Neuronal stem cell (in vitro differentiated cells): ENCODE results near the gene ZNF70.
A peak's percentile ranks its signal among the peaks of the same experiment; 100 is the strongest.

Experiments
- DNase-seq: peaks from one replicate; pipeline ENCODE4 v3.0.0-alpha.2; 2013; ENCODE audit warnings: low spot score
- H2AFZ ChIP-seq: one replicate; pipeline ENCODE4 v1.6.1; 2013; ENCODE audit warnings: mild to moderate bottlenecking, low read length, inconsistent platforms
- H2AK5ac ChIP-seq: 2 replicates; pipeline ENCODE4 v1.6.1; 2013; ENCODE audit warnings: low read depth, mild to moderate bottlenecking, inconsistent platforms, low read length, moderate library complexity, mixed read lengths
- H2BK120ac ChIP-seq: 2 replicates; pipeline ENCODE4 v1.6.1; 2013; ENCODE audit warnings: low read depth, mild to moderate bottlenecking, inconsistent platforms, low read length, moderate library complexity, mixed read lengths
- H2BK12ac ChIP-seq: one replicate; pipeline ENCODE4 v1.6.1; 2013; ENCODE audit warnings: low read length, inconsistent platforms
- H2BK15ac ChIP-seq: 2 replicates; pipeline ENCODE4 v1.6.1; 2013; ENCODE audit warnings: mild to moderate bottlenecking, low read length, inconsistent platforms, mixed read lengths
- H2BK5ac ChIP-seq: one replicate; pipeline ENCODE4 v1.6.1; 2013; ENCODE audit warnings: inconsistent platforms, mild to moderate bottlenecking, low read length, moderate library complexity
- H3K14ac ChIP-seq: one replicate; pipeline ENCODE4 v1.6.1; 2013; ENCODE audit warnings: low read length, inconsistent platforms
- H3K18ac ChIP-seq: 2 replicates; pipeline ENCODE4 v1.6.1; 2013; ENCODE audit warnings: low read length, inconsistent platforms
- H3K23ac ChIP-seq: 2 replicates; pipeline ENCODE4 v1.6.1; 2013; ENCODE audit warnings: low read depth, mild to moderate bottlenecking, mixed read lengths, low read length, inconsistent platforms; ENCODE audit not compliant: poor library complexity
- H3K27ac ChIP-seq: replicated peaks from 3 replicates; pipeline ENCODE4 v1.5.1; 2013; ENCODE audit warnings: low read length, inconsistent platforms
- H3K27me3 ChIP-seq, 3 experiments: 2 replicates each; pipeline ENCODE4 v1.6.1; 2013; ENCODE audit warnings: low read length in 3 of 3, mild to moderate bottlenecking in 2 of 3, inconsistent platforms in 1 of 3, low read depth in 1 of 3, mixed read lengths in 1 of 3, moderate library complexity in 1 of 3; ENCODE audit not compliant: control insufficient read depth in 3 of 3, insufficient read depth in 3 of 3
- H3K36me3 ChIP-seq, 2 donors: replicated peaks in 1 of 2; 2 replicates each; pipeline ENCODE4 v1.6.1; 2013; ENCODE audit warnings: low read length in 2 of 2; ENCODE audit not compliant: control insufficient read depth in 2 of 2, insufficient read depth in 2 of 2
- H3K4ac ChIP-seq: 2 replicates; pipeline ENCODE4 v1.6.1; 2013; ENCODE audit warnings: inconsistent platforms, mild to moderate bottlenecking, low read length, moderate library complexity
- H3K4me1 ChIP-seq, 2 donors: 1 replicate in 1 of 2; 2 replicates in 1 of 2; pipeline ENCODE4 v1.6.1; 2013; ENCODE audit warnings: low read length in 2 of 2, low read depth in 1 of 2; ENCODE audit not compliant: control insufficient read depth in 2 of 2, insufficient read depth in 1 of 2
- H3K4me2 ChIP-seq: one replicate; pipeline ENCODE4 v1.6.1; 2013; ENCODE audit warnings: mild to moderate bottlenecking, low read length, inconsistent platforms; ENCODE audit not compliant: insufficient read depth, poor library complexity, severe bottlenecking
- H3K4me3 ChIP-seq, 2 donors: 2 replicates each; pipeline ENCODE4 v1.5.1; 2013; ENCODE audit warnings: low read length in 2 of 2, mild to moderate bottlenecking in 2 of 2, inconsistent platforms in 1 of 2, moderate library complexity in 1 of 2
- H3K79me1 ChIP-seq: one replicate; pipeline ENCODE4 v1.6.1; 2013; ENCODE audit warnings: low read depth, mild to moderate bottlenecking, inconsistent platforms, low read length, moderate library complexity
- H3K9ac ChIP-seq: one replicate; pipeline ENCODE4 v1.6.1; 2013; ENCODE audit warnings: mild to moderate bottlenecking, low read depth, low read length, inconsistent platforms; ENCODE audit not compliant: poor library complexity
- H3K9me3 ChIP-seq, 2 donors: replicated peaks in 1 of 2; 2 replicates each; pipeline versions ENCODE3 to v1.6.1; 2013; ENCODE audit warnings: low read length in 2 of 2, mild to moderate bottlenecking in 2 of 2, inconsistent platforms in 1 of 2, low read depth in 1 of 2, mixed read lengths in 1 of 2, moderate library complexity in 1 of 2; ENCODE audit not compliant: control insufficient read depth in 2 of 2, insufficient read depth in 1 of 2
- H4K8ac ChIP-seq: one replicate; pipeline ENCODE4 v1.6.1; 2013; ENCODE audit warnings: low read depth, mild to moderate bottlenecking, inconsistent platforms, low read length, moderate library complexity
- H4K91ac ChIP-seq: one replicate; pipeline ENCODE4 v1.6.1; 2013; ENCODE audit warnings: low read length, low read depth, mild to moderate bottlenecking, inconsistent platforms; ENCODE audit not compliant: poor library complexity
- WGBS, 2 donors: extraction: QIAGEN DNeasy Blood & Tissue Kit; methylation state at CpG; one replicate each; pipeline ENCODE4 v1.1.7; 2013; ENCODE audit warnings: missing lambda C conversion rate in 2 of 2, mixed read lengths in 1 of 2; ENCODE audit not compliant: insufficient read length in 2 of 2, insufficient replicate concordance in 1 of 2; ENCODE audit errors: extremely low coverage in 2 of 2; 5-methylcytosine and 5-hydroxymethylcytosine counted together

ZNF70 gene

DNA sequence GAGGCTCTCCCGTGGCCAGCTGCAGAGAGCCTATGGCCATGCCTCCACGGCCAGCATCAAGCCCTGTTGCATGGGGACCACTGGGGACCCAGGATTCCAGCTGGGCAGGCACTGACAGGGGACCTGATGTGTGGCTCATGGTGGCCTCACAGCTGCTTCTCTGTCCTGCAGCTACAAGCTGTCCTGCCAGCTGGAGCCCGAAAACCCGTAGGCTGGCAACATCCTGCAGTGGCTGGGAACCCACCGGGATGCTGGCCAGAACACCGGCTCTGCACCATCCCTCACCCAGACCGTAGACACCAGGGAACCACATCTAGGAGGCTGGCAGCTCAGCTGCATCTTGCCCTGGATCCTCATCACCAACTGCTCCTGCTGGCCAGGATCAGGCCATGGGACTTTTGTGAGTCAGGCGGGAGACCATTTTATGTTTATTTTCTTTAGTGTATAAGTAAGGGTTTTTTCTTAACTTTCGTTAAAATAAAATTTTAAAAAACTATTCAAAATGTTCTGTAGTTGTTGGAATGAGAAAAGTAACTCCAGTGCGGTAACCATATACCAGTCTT is 52.2 kb downstream of the ZNF70 start:
- Histone ChIP-seq H3K14ac (peak overlapping the region; percentile 72), H3K23ac (no peak overlapping the region), H3K9me3 (peaks cover 0 to 3% of the 10 kb centered on the region in 2 donors), H4K8ac (no peak overlapping the region), H3K4me1 (no peaks in the 10 kb centered on the region), H3K4me2 (no peak overlapping the region), H3K36me3 (peaks cover 21 to 80% of the 10 kb centered on the region in 2 donors), H3K4me3 (no peak overlapping the region), H2BK120ac (no peak overlapping the region), H2AFZ (no peak overlapping the region), H3K27ac (no peak overlapping the region), H2BK12ac (no peak overlapping the region), H3K9ac (peak overlapping the region; percentile 7), H2BK5ac (no peak overlapping the region), H2AK5ac (no peak overlapping the region), H2BK15ac (no peak overlapping the region), H4K91ac (no peak overlapping the region), H3K4ac (no peak overlapping the region), H3K27me3 (no peaks in the 10 kb centered on the region), H3K79me1 (no peaks in the 10 kb centered on the region), H3K18ac (no peak overlapping the region)
- no peak for DNase-seq
- no CpG with 5 or more reads among the region's 10 CpGs for WGBS, 2 donors

DNA sequence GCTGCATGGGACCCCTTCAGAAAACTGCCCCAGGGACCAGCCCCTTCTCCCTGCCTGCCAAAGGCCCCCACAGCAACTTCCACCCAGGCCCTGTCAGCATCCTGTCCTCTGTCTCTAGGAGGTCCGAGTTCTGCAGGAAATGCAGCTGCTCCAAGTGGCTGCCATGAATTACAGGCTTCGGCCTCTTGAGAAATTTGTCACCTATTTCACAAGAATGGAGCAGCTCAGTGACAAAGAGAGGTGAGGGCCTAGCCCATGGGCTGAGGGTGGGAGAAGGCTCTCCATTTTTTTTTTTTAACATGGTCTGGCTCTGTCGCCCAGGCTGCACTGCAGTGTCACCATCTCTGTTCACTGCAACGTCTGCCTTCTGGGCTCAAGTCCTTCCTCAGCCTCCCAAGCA is 52.8 kb downstream of the ZNF70 start:
- Histone ChIP-seq H3K27me3 (no peaks in the 10 kb centered on the region), H2AFZ (no peak overlapping the region), H4K8ac (no peak overlapping the region), H2AK5ac (no peak overlapping the region), H3K4me3 (no peak overlapping the region), H3K18ac (no peak overlapping the region), H3K36me3 (peaks cover 25 to 81% of the 10 kb centered on the region in 2 donors), H4K91ac (no peak overlapping the region), H3K9me3 (peaks cover under 1 to 3% of the 10 kb centered on the region in 2 donors), H3K27ac (no peak overlapping the region), H3K14ac (no peak overlapping the region), H2BK15ac (no peak overlapping the region), H3K4ac (no peak overlapping the region), H3K23ac (no peak overlapping the region), H2BK12ac (no peak overlapping the region), H3K4me2 (no peak overlapping the region), H3K4me1 (no peaks in the 10 kb centered on the region), H3K79me1 (no peaks in the 10 kb centered on the region), H3K9ac (no peak overlapping the region), H2BK120ac (no peak overlapping the region), H2BK5ac (no peak overlapping the region)
- DNase-seq: no peak
- WGBS, 2 donors: no CpG with 5 or more reads among the region's 4 CpGs

DNA sequence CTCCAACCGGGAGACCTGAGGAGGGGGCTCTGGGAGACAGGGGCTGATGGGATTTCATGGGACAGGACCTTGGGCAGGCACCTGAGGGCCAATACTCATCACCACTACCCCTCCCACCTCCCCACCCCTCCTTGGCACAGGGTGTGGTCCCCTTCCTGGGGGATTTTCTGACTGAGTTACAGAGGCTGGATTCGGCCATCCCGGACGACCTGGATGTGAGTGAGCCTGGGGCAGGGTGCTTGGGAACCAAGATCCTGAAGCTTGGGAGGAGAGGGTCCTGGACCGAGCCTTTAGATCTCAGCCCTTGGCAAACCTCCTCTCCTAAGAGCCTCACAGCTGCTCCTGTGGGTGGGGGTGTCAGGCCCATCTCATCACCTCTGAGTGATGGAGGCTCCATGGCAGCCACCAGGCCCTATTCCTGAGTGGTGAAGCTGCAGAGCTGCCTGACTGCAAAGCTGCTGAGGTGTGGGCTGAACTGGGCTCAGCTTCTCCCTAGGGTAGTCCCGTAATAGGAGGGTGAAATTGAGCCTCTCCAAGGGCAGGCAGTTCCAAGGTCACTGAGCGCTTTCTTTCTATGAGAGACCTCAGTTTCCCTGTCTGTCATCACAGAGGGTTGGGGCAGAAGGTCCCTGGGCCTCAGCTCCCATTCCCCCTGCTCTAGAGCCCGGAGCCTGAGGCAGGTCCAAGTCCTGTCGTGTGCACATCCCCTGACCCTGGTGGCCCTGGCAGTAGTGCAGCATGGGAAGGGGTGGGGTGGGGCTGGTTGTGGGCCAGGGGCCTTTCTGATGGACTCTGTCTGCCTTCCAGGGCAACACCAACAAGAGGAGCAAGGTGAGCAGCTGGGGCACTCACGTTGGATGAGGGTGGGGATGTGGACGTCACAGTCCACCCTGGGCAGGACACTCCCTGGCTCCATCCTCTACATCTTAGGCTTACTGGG is 53.6 kb downstream of the ZNF70 start:
- H2BK5ac ChIP-seq: no peak overlapping the region
- no peaks in the 10 kb centered on the region for H3K79me1 ChIP-seq
- H3K4me2 ChIP-seq: no peak overlapping the region
- DNase-seq: no peak
- H3K4me1 ChIP-seq: no peaks in the 10 kb centered on the region
- no peaks in the 10 kb centered on the region for H3K27me3 ChIP-seq
- H3K4ac ChIP-seq: no peak overlapping the region
- H2AFZ ChIP-seq: no peak overlapping the region
- no peak overlapping the region for H4K91ac ChIP-seq
- peaks cover 2 to 3% of the 10 kb centered on the region in 2 donors for H3K9me3 ChIP-seq
- no peak overlapping the region for H3K18ac ChIP-seq
- H4K8ac ChIP-seq: no peak overlapping the region
- H2AK5ac ChIP-seq: no peak overlapping the region
- H2BK15ac ChIP-seq: no peak overlapping the region
- no peak overlapping the region for H3K27ac ChIP-seq
- no peak overlapping the region for H3K14ac ChIP-seq
- no peak overlapping the region for H3K4me3 ChIP-seq
- H2BK12ac ChIP-seq: no peak overlapping the region
- WGBS, 2 donors: no CpG with 5 or more reads among the region's 11 CpGs
- H3K23ac ChIP-seq: no peak overlapping the region
- peaks cover 28 to 81% of the 10 kb centered on the region in 2 donors for H3K36me3 ChIP-seq
- H3K9ac ChIP-seq: no peak overlapping the region
- no peak overlapping the region for H2BK120ac ChIP-seq

DNA sequence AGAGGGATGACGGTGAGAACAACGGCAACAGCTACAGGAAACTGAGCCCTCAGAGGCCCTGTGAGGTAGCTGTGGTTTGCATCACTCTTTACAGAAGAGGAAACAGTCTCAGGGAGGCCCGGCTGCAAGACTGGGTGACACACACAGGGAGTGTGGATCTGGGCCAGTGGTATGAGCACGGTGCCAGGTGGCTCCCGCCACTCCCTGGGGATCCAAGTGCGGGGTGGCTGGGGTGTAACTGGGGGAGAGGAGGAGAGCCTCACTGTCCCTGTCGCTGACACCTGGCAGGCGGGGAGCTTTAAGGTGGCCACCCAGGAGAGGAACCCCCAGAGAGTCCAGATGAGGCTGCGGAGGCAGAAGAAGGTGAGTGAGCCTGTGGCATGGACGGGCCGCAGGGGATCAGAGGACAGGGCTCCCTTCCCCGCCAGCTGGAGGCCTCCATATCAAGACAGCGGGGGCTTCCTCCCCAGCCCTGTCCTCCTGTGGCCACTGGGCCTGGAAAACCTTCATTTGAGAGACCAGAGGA is 54.5 kb downstream of the ZNF70 start:
- Histone ChIP-seq H3K23ac (no peak overlapping the region), H2BK12ac (no peak overlapping the region), H2AFZ (no peak overlapping the region), H3K27ac (no peak overlapping the region), H3K27me3 (no peaks in the 10 kb centered on the region), H2BK120ac (no peak overlapping the region), H3K4ac (no peak overlapping the region), H3K36me3 (peaks cover 28 to 73% of the 10 kb centered on the region in 2 donors), H3K79me1 (no peaks in the 10 kb centered on the region), H4K8ac (no peak overlapping the region), H3K4me1 (no peaks in the 10 kb centered on the region), H3K4me2 (no peak overlapping the region), H4K91ac (no peak overlapping the region), H2BK15ac (no peak overlapping the region), H3K14ac (no peak overlapping the region), H3K9me3 (peaks cover 2 to 3% of the 10 kb centered on the region in 2 donors), H3K4me3 (no peak overlapping the region), H2BK5ac (no peak overlapping the region), H3K9ac (no peak overlapping the region), H2AK5ac (no peak overlapping the region), H3K18ac (no peak overlapping the region)
- no CpG with 5 or more reads among the region's 13 CpGs for WGBS, 2 donors
- DNase-seq: no peak
